Mesenchymal stem cell (in vitro differentiated cells and primary cell): Measurements from ENCODE around the gene TEAD1.

Source experiments
- DNase-seq: peaks from one replicate; pipeline ENCODE4 v3.0.0-alpha.2; 2013
- H2AFZ ChIP-seq: one replicate; pipeline ENCODE4 v1.6.1; 2013; ENCODE audit warnings: low read depth, mild to moderate bottlenecking, control low read depth, inconsistent platforms, low read length, moderate library complexity
- H2AK5ac ChIP-seq: 2 replicates; pipeline ENCODE4 v1.6.1; 2013; ENCODE audit warnings: low read length, moderate library complexity, mild to moderate bottlenecking, inconsistent platforms; ENCODE audit not compliant: severe bottlenecking
- H2BK120ac ChIP-seq: one replicate; pipeline ENCODE4 v1.6.1; 2013; ENCODE audit warnings: low read depth, mild to moderate bottlenecking, inconsistent platforms, low read length, moderate library complexity
- H2BK12ac ChIP-seq, 2 experiments: one replicate each; pipeline ENCODE4 v1.6.1; 2013; ENCODE audit warnings: inconsistent platforms in 2 of 2, low read length in 2 of 2, mild to moderate bottlenecking in 2 of 2, moderate library complexity in 2 of 2, control low read depth in 1 of 2
- H2BK15ac ChIP-seq: one replicate; pipeline ENCODE4 v1.6.1; 2013; ENCODE audit warnings: mild to moderate bottlenecking, low read depth, inconsistent platforms; ENCODE audit not compliant: poor library complexity, severe bottlenecking
- H2BK5ac ChIP-seq: 2 replicates; pipeline ENCODE4 v1.6.1; 2013; ENCODE audit warnings: low read depth, mild to moderate bottlenecking, low read length, control low read depth, inconsistent platforms; ENCODE audit not compliant: poor library complexity, severe bottlenecking
- H3K14ac ChIP-seq, 2 experiments: one replicate each; pipeline ENCODE4 v1.6.1; 2013; ENCODE audit warnings: inconsistent platforms in 2 of 2, low read length in 2 of 2, control low read depth in 1 of 2, mild to moderate bottlenecking in 1 of 2, moderate library complexity in 1 of 2
- H3K18ac ChIP-seq, 2 experiments: one replicate each; pipeline ENCODE4 v1.6.1; 2013; ENCODE audit warnings: inconsistent platforms in 2 of 2, low read length in 2 of 2, control low read depth in 1 of 2, low read depth in 1 of 2, mild to moderate bottlenecking in 1 of 2
- H3K23ac ChIP-seq, 2 experiments: one replicate each; pipeline ENCODE4 v1.6.1; 2013; ENCODE audit warnings: inconsistent platforms in 2 of 2, low read length in 2 of 2, mild to moderate bottlenecking in 2 of 2, moderate library complexity in 2 of 2, control low read depth in 1 of 2
- H3K27ac ChIP-seq: 2 replicates; pipeline ENCODE4 v1.5.1; 2013; ENCODE audit warnings: mild to moderate bottlenecking, moderate library complexity, low read length, control low read depth, inconsistent platforms; ENCODE audit not compliant: poor library complexity, severe bottlenecking
- H3K27me3 ChIP-seq, 2 experiments: 2 replicates each; pipeline versions ENCODE4 v1.6.1 to v1.7.0; 2013; ENCODE audit warnings: low read length in 2 of 2, mild to moderate bottlenecking in 2 of 2, moderate library complexity in 2 of 2, control low read depth in 1 of 2, inconsistent platforms in 1 of 2; ENCODE audit not compliant: control insufficient read depth in 1 of 2, insufficient read depth in 1 of 2
- H3K36me3 ChIP-seq, 2 experiments: 2 replicates each; pipeline versions ENCODE4 v1.6.1 to v1.7.0; 2013; ENCODE audit warnings: low read length in 2 of 2, control low read depth in 1 of 2, inconsistent platforms in 1 of 2, low read depth in 1 of 2, mild to moderate bottlenecking in 1 of 2; ENCODE audit not compliant: insufficient read depth in 2 of 2, control insufficient read depth in 1 of 2
- H3K4ac ChIP-seq, 2 experiments: one replicate each; pipeline ENCODE4 v1.6.1; 2013; ENCODE audit warnings: inconsistent platforms in 2 of 2, low read length in 2 of 2, mild to moderate bottlenecking in 2 of 2, moderate library complexity in 2 of 2, control low read depth in 1 of 2, low read depth in 1 of 2
- H3K4me1 ChIP-seq: 2 replicates; pipeline ENCODE4 v1.6.1; 2013; ENCODE audit warnings: low read depth, low read length, control low read depth; ENCODE audit not compliant: control insufficient read depth, insufficient read depth
- H3K4me2 ChIP-seq: 2 replicates; pipeline ENCODE4 v1.6.1; 2013; ENCODE audit warnings: low read length, mild to moderate bottlenecking, inconsistent platforms; ENCODE audit not compliant: poor library complexity, severe bottlenecking
- H3K4me3 ChIP-seq, 2 experiments: 2 replicates each; pipeline versions ENCODE4 v1.5.1 to v1.7.0; 2013; ENCODE audit warnings: low read length in 2 of 2, mild to moderate bottlenecking in 2 of 2, control low read depth in 1 of 2, low read depth in 1 of 2; ENCODE audit not compliant: insufficient read depth in 1 of 2
- H3K79me1 ChIP-seq: replicated peaks from 2 replicates; pipeline ENCODE4 v1.6.1; 2013; ENCODE audit warnings: mild to moderate bottlenecking, control low read depth, low read length, inconsistent platforms; ENCODE audit not compliant: poor library complexity, severe bottlenecking
- H3K9ac ChIP-seq: 2 replicates; pipeline ENCODE4 v1.7.0; 2013; ENCODE audit warnings: mild to moderate bottlenecking, low read length, moderate library complexity
- H3K9me3 ChIP-seq: 2 replicates; pipeline ENCODE4 v1.7.0; 2013; ENCODE audit warnings: mild to moderate bottlenecking, low read length; ENCODE audit not compliant: control insufficient read depth
- H4K8ac ChIP-seq: one replicate; pipeline ENCODE4 v1.6.1; 2013; ENCODE audit warnings: inconsistent platforms, mild to moderate bottlenecking, low read length, moderate library complexity
- H4K91ac ChIP-seq: one replicate; pipeline ENCODE4 v1.6.1; 2013; ENCODE audit warnings: mild to moderate bottlenecking, low read length, inconsistent platforms
- WGBS: methylation state at CpG from one replicate; pipeline ENCODE4 v1.1.7; 2013; ENCODE audit warnings: mixed read lengths; 5-methylcytosine and 5-hydroxymethylcytosine counted together

Gene TEAD1

GRCh38 chr11:12848413-12848812, 174.2 kb downstream of the TEAD1 start:
- Histone ChIP-seq H3K14ac (no peak overlapping the region), H3K36me3 (peaks cover 3 to 5% of the 10 kb centered on the region in 2 experiments), H3K4me2 (no peak overlapping the region), H3K23ac (no peak overlapping the region), H3K4ac (no peak overlapping the region), H2BK120ac (no peak overlapping the region), H3K4me3 (no peak overlapping the region), H2BK12ac (no peak overlapping the region), H2AFZ (no peak overlapping the region), H3K9ac (no peak overlapping the region), H4K91ac (no peak overlapping the region), H4K8ac (no peak overlapping the region), H3K4me1 (peaks cover 22% of the 10 kb centered on the region), H3K27me3 (no peaks in the 10 kb centered on the region), H2BK5ac (no peak overlapping the region), H3K27ac (no peak overlapping the region), H3K9me3 (no peaks in the 10 kb centered on the region), H3K18ac (no peak overlapping the region), H2AK5ac (no peak overlapping the region), H2BK15ac (no peak overlapping the region), H3K79me1 (peaks cover 20% of the 10 kb centered on the region)
- no peak for DNase-seq
- over 99% methylated on average over 3 of the region's 3 CpGs for WGBS

GRCh38 chr11:12853325-12853651, 179.1 kb downstream of the TEAD1 start:
- no peak overlapping the region for H2AFZ ChIP-seq
- H2AK5ac ChIP-seq: peak overlapping the region; percentile 13
- no peak overlapping the region for H3K9ac ChIP-seq
- no peak overlapping the region for H2BK5ac ChIP-seq
- H3K79me1 ChIP-seq: peaks cover 16% of the 10 kb centered on the region
- no peak overlapping the region for H4K91ac ChIP-seq
- H3K27me3 ChIP-seq: no peaks in the 10 kb centered on the region
- no peaks in the 10 kb centered on the region for H3K9me3 ChIP-seq
- H2BK120ac ChIP-seq: peak overlapping the region; percentile 8
- no peak overlapping the region for H2BK15ac ChIP-seq
- no peak overlapping the region for H3K14ac ChIP-seq
- no peak overlapping the region for H3K23ac ChIP-seq
- peaks cover 5 to 11% of the 10 kb centered on the region in 2 experiments for H3K36me3 ChIP-seq
- no CpG with 5 or more reads among the region's 1 CpG for WGBS
- H4K8ac ChIP-seq: no peak overlapping the region
- no peak overlapping the region for H3K18ac ChIP-seq
- no peak overlapping the region for H3K4me2 ChIP-seq
- H2BK12ac ChIP-seq: peak overlapping the region in 1 of 2 experiments; percentile 29
- H3K4ac ChIP-seq: no peak overlapping the region
- H3K4me1 ChIP-seq: peaks cover 21% of the 10 kb centered on the region
- H3K4me3 ChIP-seq: no peak overlapping the region
- DNase-seq: no peak
- H3K27ac ChIP-seq: peak overlapping the region; percentile 80

GRCh38 chr11:12853652-12854296, 179.6 kb downstream of the TEAD1 start:
- Histone ChIP-seq H3K18ac (peak overlapping the region; percentile 25 to 57), H4K91ac (no peak overlapping the region), H3K9ac (no peak overlapping the region), H2AFZ (no peak overlapping the region), H3K4me1 (peaks cover 21% of the 10 kb centered on the region), H2AK5ac (peak overlapping the region; percentile 96), H2BK15ac (no peak overlapping the region), H4K8ac (peak overlapping the region; percentile 79), H3K4ac (peak overlapping the region; percentile 24 to 85), H3K36me3 (peaks cover 8 to 11% of the 10 kb centered on the region in 2 experiments), H3K27ac (peak overlapping the region; percentile 80), H2BK12ac (peak overlapping the region in 1 of 2 experiments; percentile 94), H3K23ac (peak overlapping the region in 1 of 2 experiments; percentile 25), H2BK5ac (no peak overlapping the region), H3K79me1 (peaks cover 14% of the 10 kb centered on the region), H3K14ac (peak overlapping the region in 1 of 2 experiments; percentile 35), H2BK120ac (no peak overlapping the region), H3K27me3 (no peaks in the 10 kb centered on the region), H3K9me3 (no peaks in the 10 kb centered on the region), H3K4me2 (peak overlapping the region; percentile 18), H3K4me3 (no peak overlapping the region)
- peak; percentile 49 for DNase-seq
- WGBS: 34% methylated on average over 5 of the region's 7 CpGs

- no peak overlapping the region for H2BK120ac ChIP-seq
- no peak overlapping the region for H2BK5ac ChIP-seq
- no peak overlapping the region for H3K9ac ChIP-seq
- peaks cover 16% of the 10 kb centered on the region for H3K79me1 ChIP-seq
- H3K4me2 ChIP-seq: peak overlapping the region; percentile 12
- peak overlapping the region; percentile 96 for H2AK5ac ChIP-seq
- H3K23ac ChIP-seq: peak overlapping the region in 1 of 2 experiments; percentile 25
- H3K27ac ChIP-seq: peak overlapping the region; percentile 80
- H3K36me3 ChIP-seq: peaks cover 10 to 11% of the 10 kb centered on the region in 2 experiments
- H3K18ac ChIP-seq: peak overlapping the region; percentile 25 to 57
- H2BK12ac ChIP-seq: peak overlapping the region; percentile 51 to 94
- H4K8ac ChIP-seq: peak overlapping the region; percentile 79
- 100% methylated on average over 3 of the region's 3 CpGs for WGBS
- peak overlapping the region; percentile 24 to 85 for H3K4ac ChIP-seq
- H3K4me1 ChIP-seq: peaks cover 20% of the 10 kb centered on the region
- H3K27me3 ChIP-seq: no peaks in the 10 kb centered on the region
- no peak overlapping the region for H2BK15ac ChIP-seq
- H2AFZ ChIP-seq: no peak overlapping the region
- no peak overlapping the region for H3K4me3 ChIP-seq
- DNase-seq: no peak
- no peaks in the 10 kb centered on the region for H3K9me3 ChIP-seq
- H3K14ac ChIP-seq: peak overlapping the region in 1 of 2 experiments; percentile 35
- H4K91ac ChIP-seq: no peak overlapping the region
These were observed 180.1 kb downstream of the TEAD1 start for GRCh38 chr11:12854297-12854661.
